Fibroblast of the conjunctiva (primary cell): Measurements from ENCODE around the gene MFAP5.
"Not testable (repeated sequence)": the region's sequence is repeated elsewhere in the genome, so short reads cannot be mapped to it uniquely, and the experiment has no call there.

ENCODE experiments used
- DNase-seq: peaks from one replicate; pipeline ENCODE4 v3.0.0-alpha.2; 2010; ENCODE audit warnings: low read depth

The MFAP5 gene

DNA sequence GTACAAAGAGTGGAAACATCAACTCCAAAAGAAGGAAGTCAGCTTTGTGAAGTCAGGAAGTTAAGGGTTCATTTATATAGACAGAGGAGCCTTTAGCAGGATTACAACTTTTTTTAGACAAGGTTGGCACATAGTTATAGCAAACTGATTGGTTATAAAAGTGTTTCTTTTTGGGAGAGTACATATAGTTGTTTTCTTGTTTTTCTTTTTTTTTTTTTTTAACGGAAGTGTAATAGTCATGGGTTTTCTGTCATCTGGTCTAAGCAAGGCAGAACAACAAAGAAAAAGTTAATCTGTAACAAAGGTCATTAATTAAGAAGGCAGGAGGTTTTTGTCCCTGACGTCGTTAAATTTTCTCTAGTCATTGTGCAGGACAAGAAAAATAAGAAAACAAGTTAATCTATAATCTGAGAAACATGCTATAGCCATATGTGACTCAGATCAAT is 13.0 kb upstream of the MFAP5 start:
- DNase-seq = no peak

DNA sequence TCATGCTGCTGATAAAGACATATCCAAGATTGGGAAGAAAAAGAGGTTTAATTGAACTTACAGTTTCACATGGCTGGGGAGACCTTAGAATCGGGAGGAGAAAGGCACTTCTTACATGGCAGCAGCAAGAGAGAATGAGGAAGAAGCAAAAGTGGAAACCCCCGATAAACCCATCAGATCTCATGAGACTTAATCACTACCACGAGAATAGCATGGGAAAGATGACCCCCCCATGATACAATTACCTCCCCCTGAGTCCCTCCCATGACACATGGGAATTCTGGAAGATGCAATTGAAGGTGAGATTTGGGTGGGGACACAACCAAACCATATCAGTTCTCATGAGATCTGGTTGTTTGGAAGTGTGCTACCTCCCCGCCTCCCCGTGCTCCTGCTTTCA is 9.8 kb upstream of the MFAP5 start:
- DNase-seq = no peak

DNA sequence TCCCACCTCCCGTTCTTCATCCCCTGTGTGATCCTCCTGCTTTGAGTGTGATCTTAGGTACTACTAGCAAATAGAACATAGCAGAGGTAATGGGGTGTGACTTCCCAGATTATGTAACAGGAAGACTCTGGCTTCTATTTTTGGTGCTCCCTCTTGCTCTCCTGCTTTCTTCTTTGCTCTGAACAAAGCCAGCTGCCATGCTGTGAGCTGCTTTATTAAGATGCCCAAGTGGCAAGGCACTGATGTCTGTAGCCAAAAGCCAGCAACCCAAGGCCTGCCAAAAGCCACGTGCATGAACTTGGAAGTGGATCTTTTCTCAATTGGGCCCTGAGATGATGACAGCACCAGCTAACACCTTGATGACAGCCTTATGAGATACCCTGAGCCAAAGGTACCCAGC is 5.8 kb upstream of the MFAP5 start:
- DNase-seq = no peak

DNA sequence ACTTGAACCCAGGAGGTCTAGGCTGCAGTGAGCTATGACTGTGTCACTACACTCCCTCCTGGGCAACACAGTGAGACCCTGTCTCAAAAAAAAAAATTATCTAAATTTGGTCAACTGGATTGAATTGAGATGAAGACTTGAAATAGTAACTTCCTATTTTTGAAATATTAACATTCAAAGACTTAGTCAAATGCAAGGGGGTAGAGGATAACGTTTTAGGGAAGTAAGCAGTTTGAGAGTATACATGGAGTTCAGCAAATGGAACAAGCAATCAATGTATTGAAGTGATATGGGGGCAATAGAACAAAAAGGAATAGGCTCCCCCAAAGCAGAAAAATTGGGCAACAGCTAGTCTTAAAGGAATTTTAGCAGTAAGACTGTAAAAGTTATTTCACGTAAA is 4.6 kb upstream of the MFAP5 start:
- DNase-seq = no peak

DNA sequence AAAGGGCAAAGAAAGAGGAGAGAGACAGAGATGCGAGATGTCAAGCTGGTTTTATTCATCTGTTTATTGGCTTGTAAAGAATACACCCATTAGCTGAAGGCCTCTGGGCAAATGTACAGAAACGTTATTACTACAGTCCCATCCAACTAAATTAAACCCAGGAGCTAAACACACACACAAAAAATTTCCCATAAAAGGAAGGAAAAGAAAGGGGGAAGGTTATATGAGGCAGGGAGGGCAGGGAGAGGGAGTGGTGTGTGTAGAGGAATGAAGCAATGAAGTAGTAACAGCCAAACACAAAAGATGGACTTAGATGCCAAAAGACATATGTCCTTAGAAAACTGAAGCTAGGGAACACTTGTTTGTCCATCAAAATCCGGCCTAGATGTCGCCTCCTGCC is 3.1 kb upstream of the MFAP5 start:
- DNase-seq = no peak

DNA sequence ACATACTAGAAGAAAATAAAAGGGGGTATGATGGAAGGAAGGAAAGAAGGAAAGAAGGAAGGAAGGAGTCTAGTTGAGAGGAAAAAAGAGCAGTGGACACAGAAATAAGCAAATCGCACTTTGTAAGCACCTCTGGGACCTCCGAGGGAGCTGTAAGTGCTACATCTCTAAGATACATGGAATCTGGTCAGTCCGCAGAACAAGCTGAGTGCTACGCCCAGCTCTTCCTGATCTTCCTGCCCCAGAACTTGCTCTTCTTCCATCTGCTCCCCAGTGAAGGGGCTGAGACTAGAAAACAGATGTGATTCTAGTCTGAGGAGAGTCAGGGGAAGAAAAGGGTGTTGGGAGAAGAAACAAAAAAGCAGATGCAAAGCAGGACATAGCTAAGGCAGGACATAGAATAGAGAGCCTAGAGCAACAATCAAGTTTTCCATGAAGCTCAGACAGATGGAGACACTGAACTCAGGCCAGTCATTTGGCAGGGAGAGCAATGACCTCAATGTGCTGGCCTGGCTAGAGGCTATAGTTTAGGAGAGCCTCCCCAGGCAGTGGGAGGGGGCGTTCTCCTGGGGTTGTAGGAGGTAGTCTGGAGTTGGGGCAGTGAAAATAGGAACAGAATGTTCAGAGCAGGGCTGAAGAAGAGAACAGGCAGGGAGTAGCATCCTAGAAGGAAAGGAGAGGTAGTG is 1.7 kb upstream of the MFAP5 start:
- DNase-seq = no peak

DNA sequence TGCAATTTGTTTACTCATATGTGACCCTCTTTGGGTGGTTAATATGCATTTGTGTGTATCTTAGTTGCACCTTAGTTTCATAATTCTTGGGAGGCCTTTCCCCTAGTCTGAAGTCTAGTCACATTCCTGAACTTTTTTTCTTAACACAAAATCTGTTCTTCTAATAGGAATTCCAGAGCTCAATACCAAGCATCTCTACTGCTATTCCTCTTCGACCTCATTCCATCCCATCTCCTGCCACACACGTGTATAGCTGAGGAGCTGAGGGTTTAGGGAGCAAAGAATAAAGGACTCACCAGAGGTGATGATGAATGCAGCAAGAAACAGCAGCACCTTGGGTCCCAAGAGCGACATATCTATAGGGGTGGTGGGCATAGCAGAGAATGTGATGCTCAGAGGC is 875 bp downstream of the MFAP5 start:
- DNase-seq = no peak

DNA sequence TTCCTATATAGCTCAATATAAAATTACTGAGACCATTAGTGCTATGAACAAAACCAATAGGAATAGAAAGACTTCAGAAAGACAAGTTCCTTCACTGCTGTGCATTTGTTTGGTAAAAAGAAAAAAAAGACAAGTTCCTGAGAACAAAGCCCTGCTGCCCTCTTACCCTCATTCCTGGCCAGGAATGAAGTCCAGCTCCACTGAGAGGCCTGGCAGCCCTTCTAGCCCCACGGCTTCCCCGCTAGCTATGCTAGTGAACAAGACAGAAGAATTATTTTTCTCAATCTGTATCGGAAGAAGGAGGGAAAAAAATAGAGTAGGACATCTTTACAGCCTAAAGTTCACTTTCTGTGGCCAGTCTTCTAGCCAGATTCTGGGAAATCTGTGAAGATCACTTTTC is 1.6 kb downstream of the MFAP5 start:
- no peak for DNase-seq

DNA sequence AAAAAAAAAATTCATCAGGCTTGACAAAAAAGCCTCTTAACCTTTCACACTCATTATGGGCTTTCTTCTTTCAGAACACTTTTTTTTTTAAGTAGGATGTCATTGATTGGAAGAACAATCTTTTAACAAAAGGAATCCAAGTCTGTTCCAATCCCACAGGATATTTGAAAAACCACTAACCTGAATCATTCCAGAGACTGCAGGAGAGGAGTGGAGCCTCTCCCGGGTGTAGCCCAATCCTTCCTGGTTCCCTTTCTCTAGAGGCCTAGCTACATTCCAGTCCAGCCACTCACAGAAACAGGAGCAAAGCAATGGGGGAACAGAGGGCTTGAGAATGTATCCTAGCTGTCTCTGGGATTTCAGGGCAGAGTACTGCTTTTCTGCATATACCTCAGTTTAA is 4.3 kb downstream of the MFAP5 start:
- DNase-seq = no peak

DNA sequence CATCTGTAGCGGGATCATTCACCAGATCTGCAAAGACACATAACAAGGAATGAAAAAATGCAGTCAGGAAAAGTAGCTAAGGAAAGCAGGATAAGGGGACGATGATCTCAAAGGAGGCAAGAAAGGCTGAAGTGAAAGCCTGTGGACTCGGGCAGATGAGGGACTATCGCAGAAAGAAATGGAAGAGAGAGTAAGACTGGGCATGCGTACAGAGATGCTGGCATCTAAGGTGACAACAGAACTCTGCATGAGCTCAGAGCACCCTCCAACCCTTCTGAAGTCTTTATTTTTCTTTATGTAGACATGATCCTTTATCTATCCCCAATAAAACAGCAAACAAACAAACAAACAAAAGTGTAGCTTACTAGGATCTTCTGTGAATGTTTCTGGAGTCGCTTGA is 7.2 kb downstream of the MFAP5 start:
- DNase-seq = no peak

DNA sequence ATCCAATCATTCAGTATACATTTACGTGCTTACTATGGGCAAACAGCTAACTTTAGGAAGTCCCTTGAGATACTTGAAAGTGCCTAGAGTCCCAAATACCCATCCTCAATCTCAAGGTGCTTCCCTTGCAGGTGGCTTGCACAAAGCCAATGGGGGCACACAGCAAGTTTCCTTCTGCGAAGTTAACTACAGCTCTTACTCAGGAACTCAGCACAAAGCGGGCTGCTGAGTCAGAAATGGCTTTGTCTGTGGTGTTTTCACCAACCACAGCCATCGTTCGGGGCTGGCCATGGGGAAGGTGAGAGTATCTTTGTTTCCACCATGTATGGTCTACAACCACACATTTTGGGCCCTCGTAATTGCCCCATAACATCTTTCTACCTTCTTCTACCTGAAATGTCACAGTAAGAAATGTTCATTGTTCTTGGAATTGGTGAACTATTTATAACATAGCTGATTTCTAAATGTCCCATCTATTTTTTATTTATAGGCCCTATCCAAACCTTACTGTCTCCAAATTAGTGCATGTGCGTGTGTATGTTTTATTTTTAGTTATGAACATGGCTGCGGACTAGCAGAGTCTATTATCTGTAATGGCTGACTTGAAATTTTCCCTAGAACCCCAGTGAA is 13.9 kb downstream of the MFAP5 start:
- no peak for DNase-seq

DNA sequence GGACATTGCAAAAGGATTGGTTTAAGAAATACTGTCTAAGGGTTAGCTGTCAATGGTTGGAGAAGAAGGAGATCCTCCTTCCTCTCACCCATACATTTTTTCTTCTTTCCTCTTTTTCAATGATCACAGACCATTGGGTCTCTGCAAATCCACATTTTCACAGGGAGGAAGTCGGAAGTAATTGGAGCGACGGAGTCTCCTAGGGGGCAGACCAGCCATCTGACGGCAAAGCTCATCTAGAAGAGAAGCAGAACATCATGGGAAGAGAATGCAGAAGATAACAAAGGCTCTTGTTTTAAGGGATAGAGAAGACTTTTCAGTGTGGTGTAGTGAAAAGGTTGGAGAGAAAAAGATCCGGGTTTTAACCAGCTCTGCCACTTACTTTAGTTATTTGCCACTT is 14.7 kb downstream of the MFAP5 start:
- DNase-seq = no peak

DNA sequence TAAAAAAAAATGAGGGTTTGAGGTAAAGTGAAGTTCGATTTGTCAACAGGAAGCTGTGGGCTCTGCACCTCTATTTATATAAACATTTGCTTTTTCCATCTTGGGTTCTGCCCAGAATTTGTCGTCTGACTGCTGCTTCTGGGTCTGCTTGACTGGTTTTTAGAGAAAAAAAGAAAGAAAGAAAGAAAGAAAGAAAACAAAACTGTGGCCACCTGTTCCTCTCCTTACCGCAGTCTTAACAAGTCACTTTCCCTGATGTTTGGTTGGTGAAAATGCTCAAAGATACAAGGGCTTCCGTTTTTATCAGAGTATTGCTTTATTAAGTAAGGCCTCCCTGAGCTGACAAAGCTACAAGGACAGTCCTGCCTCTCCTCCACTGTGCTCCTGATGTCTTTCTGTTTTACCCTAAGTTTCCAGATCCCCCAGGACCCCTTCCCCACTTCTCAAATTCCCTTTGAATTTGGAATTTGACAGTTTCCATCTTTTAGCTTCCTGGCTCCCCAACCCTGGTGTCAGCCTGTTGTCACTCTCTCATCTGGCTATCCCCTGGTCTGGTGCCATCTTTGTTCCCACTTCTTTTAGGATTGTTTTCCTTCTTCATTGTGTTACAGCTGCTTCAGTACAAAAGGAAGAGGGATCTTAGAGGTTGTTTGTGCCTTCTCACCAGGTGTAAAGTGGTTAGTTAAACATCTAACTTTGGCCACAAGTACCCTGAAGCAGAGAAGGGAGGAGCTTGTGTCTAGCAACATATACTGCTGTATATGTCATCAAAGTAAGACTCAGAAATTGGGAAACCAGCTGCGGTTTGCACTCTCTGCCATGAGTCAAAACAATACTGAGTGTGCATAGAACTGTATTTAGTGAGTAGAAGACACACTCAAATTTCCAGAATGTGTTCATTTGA is 18.0 kb downstream of the MFAP5 start:
- no peak for DNase-seq

DNA sequence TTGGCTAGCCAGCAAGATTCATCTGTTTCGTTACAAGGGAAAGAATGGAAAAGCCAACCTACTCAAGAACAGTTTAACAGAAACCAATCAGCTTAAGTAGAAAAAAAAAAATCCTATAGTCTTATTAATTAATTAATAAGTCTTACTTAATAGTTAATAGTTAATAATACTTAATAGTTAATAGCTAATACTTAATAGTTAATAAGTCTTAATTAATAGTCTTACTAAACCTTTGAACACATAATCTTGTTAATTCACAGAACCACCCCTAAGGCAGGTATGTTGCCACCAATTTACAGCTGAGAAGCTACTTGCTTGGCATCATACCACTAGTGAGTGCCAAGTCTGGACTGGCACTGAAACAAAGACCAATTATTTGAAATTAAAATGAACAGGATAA is 19.9 kb downstream of the MFAP5 start:
- no peak for DNase-seq

DNA sequence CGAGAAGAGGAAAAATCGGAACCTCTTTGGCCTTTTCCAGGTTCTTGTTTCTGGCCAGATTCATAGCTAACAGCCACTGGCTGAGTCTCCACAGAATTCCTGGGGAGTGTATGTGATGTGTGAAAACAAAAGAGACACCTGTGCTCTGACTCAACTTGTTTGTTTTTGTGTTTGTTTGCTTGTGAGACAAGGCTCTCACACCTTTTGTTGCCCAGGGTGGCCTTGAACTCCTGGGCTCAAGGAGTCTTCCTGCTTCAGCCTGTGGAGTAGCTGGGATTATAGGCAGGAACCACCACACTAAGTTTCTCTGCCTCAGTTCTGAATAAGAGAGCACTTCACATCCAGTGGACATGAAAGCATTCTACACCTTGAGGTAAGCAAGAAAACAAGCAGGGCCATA is 22.7 kb downstream of the MFAP5 start:
- DNase-seq = no peak

DNA sequence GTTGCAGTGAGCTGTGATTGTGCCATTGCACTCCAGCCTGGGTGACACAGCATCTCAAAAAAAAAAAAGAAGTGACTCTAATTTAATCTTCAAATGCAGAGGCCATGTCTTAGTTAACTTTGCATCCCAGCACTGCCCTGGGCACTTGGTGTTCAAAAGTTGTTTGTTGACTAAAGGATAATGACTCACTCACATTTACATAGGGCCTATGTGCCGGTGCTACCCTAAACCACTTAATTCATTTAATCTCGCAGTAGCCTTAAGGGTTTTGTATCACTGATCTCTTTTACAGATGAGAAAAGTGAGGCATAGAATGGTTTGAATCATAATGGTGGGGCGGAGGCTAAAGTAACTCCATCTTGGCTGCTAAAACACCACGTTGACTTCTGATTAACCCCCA is 23.7 kb downstream of the MFAP5 start:
- DNase-seq = no peak

DNA sequence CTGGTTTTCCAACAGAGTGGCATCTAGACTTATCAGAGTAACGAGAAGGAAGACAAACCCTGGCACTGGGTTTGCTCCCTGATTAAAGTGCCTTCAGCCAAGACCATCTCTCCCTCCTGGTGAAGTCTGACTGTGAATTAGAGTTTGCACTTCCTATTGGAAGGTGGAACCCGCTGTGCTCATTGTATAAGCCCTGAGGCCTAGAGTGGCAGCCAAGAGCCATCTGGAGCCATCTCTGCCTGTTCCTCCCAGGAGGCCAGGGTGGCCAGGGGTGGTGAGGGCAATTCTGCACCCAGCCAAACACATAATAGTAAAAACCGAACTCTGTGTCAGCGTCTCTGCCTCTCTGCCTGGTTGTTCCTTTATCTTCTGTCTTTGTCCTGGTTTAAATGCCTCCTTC is 25.0 kb downstream of the MFAP5 start:
- no peak for DNase-seq

DNA sequence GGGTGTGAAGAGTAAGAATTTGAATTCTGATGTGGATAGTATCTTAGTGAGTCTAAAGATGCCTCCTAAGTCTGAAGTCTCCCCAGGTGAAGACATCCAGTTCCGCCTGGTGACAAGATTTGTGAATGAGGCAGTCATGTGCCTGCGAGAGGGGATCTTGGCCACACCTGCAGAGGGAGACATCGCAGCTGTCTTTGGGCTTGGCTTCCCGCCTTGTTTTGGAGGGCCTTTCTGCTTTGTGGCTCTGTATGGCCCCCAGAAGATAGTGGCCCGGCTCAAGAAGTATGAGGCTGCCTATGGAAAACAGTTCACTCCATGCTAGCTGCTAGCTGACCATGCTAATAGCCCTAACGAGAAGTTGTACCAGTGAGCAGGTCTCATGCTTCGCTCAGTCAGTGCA is 25.4 kb downstream of the MFAP5 start:
- no peak for DNase-seq

DNA sequence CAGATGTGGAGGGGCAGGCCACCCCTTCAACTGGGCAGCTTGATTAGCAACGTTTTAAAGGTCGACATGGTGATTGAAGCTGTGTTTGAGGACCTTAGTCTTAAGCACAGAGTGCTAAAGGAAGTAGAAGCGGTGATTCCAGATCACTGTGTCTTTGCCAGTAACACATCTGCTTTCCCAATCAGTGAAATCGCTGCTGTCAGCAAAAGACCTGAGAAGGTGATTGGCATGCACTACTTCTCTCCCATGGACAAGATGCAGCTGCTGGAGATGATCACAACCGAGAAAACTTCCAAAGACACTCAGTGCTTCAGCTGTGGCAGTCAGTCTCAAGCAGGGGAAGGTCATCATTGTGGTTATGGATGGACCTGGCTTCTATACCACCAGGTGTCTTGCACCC is 26.0 kb downstream of the MFAP5 start:
- DNase-seq = no peak

DNA sequence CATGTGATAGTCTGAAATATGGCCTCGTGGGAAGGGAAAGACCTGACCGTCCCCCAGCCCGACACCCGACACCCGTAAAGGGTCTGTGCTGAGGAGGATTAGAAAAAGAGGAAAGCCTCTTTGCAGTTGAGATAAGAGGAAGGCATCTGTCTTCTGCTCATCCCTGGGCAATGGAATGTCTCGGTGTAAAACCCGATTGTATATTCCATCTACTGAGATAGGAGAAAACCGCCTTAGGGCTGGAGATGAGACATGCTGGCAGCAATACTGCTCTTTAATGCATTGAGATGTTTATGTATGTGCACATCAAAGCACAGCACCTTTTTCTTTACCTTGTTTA is 26.6 kb downstream of the MFAP5 start:
- not testable (repeated sequence) for DNase-seq

DNA sequence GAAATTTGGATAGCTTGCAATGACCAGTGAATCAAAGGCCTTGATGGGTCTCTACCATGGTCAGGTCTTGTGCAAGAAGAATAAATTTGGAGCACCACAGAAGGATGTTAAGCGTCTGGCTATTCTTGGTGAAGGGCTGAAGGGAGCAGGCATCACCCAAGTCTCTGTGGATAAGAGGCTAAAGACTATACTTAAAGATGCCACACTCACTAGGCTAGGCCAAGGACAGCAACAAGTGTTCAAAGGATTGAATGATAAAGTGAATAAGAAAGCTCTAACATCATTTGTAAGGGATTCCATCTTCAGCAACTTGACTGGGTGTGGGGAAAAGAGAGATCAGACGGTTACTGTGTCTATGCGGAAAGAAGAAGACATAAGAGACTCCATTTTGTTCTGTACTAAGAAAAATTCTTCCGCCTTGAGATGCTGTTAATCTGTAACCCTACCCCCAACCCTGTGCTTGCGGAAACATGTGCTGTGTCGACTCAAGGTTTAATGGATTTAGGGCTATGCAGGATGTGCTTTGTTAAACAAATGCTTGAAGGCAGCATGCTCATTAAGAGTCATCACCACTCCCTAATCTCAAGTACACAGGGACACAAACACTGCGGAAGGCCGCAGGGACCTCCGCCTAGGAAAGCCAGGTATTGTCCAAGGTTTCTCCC is 27.2 kb downstream of the MFAP5 start:
- not testable (repeated sequence) for DNase-seq

DNA sequence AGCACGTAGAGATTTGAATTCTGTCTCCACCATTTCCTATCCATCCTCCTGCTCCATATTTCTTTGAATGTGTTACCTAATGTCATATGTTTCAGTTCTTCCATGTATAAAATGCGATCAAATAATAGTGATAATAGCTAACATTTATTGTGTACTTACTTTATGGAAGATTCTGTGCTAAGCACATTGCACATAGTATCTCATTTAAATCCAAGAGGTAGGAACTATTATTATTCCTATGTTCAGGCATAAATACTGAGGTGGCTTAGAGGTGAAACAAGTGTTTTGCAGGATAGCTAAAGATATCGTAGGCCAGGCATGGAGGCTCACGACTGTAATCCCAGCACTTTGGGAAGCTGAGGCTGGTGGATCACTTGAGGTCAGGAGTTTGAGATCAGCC is 32.5 kb downstream of the MFAP5 start:
- DNase-seq = no peak
